Rectal smooth muscle tissue (tissue), 1 donor: ENCODE results near the gene GALNT7.
"Not testable (repeated sequence)": the region's sequence is repeated elsewhere in the genome, so short reads cannot be mapped to it uniquely, and the experiment has no call there.

Experiments used
- H3K27ac ChIP-seq: one replicate; pipeline ENCODE4 v1.7.0; 2013; ENCODE audit warnings: low read depth, low read length, inconsistent platforms
- H3K27me3 ChIP-seq: one replicate; pipeline ENCODE4 v1.7.0; 2013; ENCODE audit warnings: low read length; ENCODE audit not compliant: control insufficient read depth, insufficient read depth
- H3K36me3 ChIP-seq: one replicate; pipeline ENCODE4 v1.7.0; 2013; ENCODE audit warnings: low read length; ENCODE audit not compliant: control insufficient read depth, insufficient read depth
- H3K4me1 ChIP-seq: one replicate; pipeline ENCODE4 v1.7.0; 2013; ENCODE audit warnings: low read length; ENCODE audit not compliant: control insufficient read depth, insufficient read depth
- H3K4me3 ChIP-seq: one replicate; pipeline ENCODE4 v1.7.0; 2013; ENCODE audit warnings: low read length
- H3K9ac ChIP-seq: one replicate; pipeline ENCODE4 v1.7.0; 2013; ENCODE audit warnings: low read length

GALNT7 gene

DNA sequence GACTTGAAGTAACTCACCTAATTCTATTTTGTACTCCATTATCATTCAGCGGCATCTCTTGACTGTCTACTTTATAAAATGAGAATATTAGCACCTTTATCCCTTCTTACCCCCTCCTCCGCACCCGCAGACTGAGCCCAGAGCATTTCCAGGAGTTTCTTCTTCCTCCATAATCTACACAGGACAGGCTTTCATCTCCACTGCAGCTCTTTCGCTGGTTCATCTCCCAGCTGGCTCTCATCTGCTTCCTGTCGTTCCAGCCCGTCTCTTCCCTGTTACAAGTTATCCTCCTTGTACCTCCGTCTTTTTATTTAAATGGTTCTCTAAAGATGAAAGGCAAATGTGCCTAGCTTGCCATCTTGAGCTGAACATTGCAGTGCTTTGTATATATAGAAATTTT is 39.8 kb downstream of the GALNT7 start:
- no peak overlapping the region for H3K27ac ChIP-seq
- H3K9ac ChIP-seq, result no peak overlapping the region
- no peaks in the 10 kb centered on the region for H3K36me3 ChIP-seq
- H3K4me1 ChIP-seq, result no peaks in the 10 kb centered on the region
- no peaks in the 10 kb centered on the region for H3K27me3 ChIP-seq
- no peak overlapping the region for H3K4me3 ChIP-seq

DNA sequence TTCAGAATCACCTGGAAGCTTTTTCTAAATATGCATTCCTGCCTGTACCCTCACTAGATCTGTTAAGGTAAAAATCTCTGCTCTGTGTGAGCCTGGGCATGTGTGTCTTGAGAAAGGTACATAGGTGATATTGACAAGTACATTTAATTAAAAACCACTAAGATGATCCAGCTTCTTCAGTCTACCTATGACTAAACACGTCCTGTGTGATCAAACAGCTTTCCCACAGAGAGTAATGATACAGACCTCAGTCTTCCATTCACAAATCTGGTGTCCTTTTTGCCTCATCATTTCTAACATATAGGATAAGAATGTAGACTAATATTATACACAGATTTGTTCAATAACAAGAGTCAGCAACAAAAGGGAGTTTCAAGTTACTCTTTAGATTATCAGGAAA is 42.6 kb downstream of the GALNT7 start:
- no peak overlapping the region for H3K9ac ChIP-seq

DNA sequence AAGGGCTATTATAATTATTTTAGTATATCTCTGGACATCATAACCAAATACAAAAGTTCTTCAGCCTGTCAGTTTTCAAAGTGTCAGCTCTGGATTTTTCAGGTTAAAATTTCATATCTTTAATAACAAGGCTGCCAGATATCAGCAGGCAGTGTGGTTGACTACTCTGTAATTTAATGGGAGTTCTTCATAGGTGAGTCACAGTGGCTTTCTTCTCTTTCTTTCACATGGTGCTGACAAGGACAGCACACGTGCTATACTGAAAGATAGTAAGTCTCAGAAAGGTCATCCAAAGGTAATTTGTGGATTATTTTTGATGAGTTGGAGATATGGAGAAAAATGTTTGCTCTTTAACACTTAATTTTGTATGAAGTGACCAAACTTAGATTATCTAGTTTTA is 43.2 kb downstream of the GALNT7 start:
- Histone ChIP-seq H3K9ac (no peak overlapping the region), H3K4me1 (no peaks in the 10 kb centered on the region), H3K27ac (no peak overlapping the region), H3K36me3 (no peaks in the 10 kb centered on the region), H3K27me3 (no peaks in the 10 kb centered on the region), H3K4me3 (no peak overlapping the region)

More for the DNA sequence above, 42.6 kb downstream of the GALNT7 start:
- Histone ChIP-seq H3K4me3 (no peak overlapping the region), H3K36me3 (no peaks in the 10 kb centered on the region), H3K27ac (no peak overlapping the region), H3K27me3 (no peaks in the 10 kb centered on the region), H3K4me1 (no peaks in the 10 kb centered on the region)

DNA sequence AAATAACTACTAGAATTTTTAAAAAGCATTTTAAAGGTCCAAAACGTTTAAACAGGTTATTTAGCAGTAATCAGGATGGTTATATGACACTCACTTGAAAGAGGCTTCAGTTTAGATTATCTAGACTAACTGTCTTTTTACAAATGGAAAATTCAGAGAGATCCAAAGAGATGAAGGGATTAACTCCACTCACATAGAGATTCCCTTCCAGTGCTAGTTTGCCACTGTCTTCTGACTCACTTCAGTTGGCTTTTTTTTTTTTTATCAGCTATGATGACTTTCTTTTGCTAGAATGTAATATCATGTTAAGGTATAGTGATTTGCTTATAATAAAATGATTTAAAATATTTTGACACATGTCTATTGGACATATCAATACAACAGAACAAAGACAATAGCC is 43.8 kb downstream of the GALNT7 start:
- H3K9ac ChIP-seq, result no peak overlapping the region
- no peaks in the 10 kb centered on the region for H3K4me1 ChIP-seq

DNA sequence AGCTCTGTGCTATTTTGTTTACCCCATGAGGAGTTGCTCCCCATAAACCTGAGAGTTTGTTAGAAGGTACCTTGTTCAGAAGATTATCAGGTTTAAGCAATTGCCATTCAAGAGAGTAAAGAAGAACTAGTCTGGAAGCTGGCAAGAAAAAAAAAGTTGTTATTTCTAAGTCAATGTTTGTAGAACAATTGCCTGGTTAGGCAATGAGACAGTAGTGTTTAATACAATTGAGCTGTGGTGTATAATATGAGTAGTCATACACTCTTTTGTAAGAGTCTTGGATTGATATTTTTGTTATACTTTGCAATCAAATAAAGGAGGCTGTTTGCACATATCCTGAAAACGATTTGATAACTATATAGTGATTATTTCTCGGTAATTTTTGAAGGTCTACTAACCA is 44.7 kb downstream of the GALNT7 start:
- Histone ChIP-seq H3K27me3 (no peaks in the 10 kb centered on the region), H3K27ac (no peak overlapping the region), H3K9ac (no peak overlapping the region), H3K4me1 (no peaks in the 10 kb centered on the region), H3K36me3 (no peaks in the 10 kb centered on the region), H3K4me3 (no peak overlapping the region)

More for the DNA sequence above, 43.8 kb downstream of the GALNT7 start:
- Histone ChIP-seq H3K4me3 (no peak overlapping the region), H3K27me3 (no peaks in the 10 kb centered on the region), H3K36me3 (no peaks in the 10 kb centered on the region), H3K27ac (no peak overlapping the region)

DNA sequence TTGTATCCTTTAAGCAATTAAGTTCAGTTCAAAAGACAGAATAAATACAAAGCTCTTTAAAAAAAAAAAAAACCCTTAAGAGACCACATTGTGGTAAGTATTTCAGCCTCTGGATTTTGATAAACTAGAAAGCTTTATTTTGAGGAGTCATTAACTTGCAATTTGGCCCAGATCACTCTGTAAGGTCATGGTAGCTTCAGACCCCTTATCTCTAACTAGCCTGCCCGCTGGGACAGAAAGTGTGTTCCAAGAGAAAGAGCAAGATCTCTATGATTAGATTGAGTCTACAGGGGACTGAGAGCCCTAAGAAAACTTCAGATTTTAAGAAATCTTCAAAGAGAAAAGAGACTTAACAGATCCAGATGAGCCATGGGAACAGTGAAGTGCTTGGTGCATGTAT is 45.6 kb downstream of the GALNT7 start:
- Histone ChIP-seq H3K4me1 (no peaks in the 10 kb centered on the region), H3K27me3 (no peaks in the 10 kb centered on the region), H3K27ac (no peak overlapping the region), H3K36me3 (no peaks in the 10 kb centered on the region), H3K9ac (no peak overlapping the region), H3K4me3 (no peak overlapping the region)

DNA sequence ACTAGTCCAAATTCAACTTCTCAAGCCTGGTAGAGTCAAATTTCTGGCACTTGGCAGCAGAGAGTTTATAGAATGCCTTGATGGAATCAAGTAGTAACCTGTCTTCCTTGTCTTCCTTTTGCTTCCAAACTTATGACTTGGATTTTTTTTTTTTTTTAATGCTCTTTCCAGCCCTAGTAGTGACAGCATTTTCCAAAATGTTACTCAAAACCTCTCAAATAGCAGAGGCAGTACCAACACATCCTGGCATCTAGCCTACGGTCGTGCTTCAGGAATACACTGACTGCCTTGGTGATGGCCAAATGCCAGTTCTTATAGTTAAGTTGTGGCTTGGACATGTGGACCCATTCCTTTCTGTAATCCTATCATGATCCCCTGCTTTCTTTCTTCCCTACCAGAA is 46.0 kb downstream of the GALNT7 start:
- no peak overlapping the region for H3K9ac ChIP-seq
- H3K27ac ChIP-seq, result no peak overlapping the region

DNA sequence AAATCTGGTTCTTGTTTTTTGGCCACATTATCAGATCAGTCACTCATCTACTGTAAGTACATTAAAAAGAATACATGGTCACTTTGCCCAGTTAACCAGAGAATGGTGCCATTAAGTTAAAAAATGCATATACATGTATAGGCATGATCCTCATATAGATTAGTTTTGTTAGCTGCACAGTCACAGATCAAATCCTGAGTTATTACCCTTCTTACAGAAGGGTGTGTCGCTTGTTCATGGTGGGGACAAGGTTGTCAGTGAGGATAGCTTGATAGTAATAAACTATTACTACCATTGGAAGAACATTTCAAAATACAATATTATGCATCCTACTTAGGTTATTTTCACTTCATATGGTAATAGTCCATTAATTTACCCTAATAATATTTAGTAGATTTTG is 48.5 kb downstream of the GALNT7 start:
- H3K36me3 ChIP-seq, result no peaks in the 10 kb centered on the region
- no peak overlapping the region for H3K4me3 ChIP-seq
- H3K27me3 ChIP-seq, result no peaks in the 10 kb centered on the region
- no peak overlapping the region for H3K27ac ChIP-seq
- H3K9ac ChIP-seq, result no peak overlapping the region
- no peaks in the 10 kb centered on the region for H3K4me1 ChIP-seq

More for the DNA sequence above, 46.0 kb downstream of the GALNT7 start:
- Histone ChIP-seq H3K4me1 (no peaks in the 10 kb centered on the region), H3K36me3 (no peaks in the 10 kb centered on the region), H3K27me3 (no peaks in the 10 kb centered on the region), H3K4me3 (no peak overlapping the region)

DNA sequence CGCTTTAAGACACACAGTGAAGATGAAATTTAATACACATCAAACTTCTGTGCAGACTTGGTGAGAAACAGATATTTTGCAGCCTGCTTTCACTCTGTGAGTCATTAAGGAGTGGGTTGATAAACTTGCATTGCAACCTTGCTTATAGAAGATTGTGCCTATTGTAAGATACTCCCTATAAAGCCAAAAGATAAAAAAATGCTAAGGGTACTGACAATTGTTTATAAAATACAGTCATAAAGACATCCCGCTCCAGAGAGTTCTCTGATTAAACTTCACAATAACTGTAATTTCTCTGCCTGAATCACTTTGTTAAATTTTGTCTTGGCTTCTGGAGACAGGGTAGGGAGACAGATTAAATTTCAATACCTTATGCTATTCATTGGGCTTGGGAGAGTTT is 49.1 kb downstream of the GALNT7 start:
- Histone ChIP-seq H3K4me1 (no peaks in the 10 kb centered on the region), H3K36me3 (no peaks in the 10 kb centered on the region), H3K27ac (no peak overlapping the region), H3K27me3 (no peaks in the 10 kb centered on the region), H3K9ac (no peak overlapping the region), H3K4me3 (no peak overlapping the region)

DNA sequence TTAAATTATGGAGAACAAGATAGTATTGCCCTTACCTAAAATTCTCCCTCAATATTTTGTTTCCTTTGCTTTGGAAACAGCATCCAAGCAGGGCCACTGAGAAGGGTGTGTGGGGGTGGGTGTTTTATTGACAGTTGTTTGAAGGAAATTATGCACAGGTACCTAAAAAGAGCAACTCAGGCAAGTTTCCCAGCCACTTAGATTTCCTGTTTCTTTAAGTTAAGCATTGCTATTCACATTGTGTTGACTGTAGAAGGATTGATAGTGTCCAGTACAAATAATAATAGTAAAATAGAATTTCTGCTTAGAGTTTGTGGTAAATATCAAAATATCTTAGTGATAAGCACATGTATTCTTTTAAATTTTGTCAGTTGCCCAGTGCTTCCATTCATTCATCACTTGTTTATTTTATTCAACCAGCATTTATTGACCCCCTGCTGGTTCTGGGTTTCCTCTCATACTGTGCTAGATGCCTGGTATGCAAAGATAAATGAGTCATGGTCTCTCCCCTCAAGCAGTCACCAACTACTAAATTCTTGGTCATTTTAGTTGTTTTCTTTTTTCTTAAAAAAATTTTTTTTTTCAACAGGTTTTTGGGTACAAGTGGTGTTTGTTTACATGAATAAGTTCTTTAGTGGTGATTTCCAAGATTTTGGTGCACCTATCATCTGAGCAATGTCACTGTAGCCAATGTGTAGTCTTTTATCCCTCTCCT is 50.0 kb downstream of the GALNT7 start:
- Histone ChIP-seq H3K27me3 (no peaks in the 10 kb centered on the region), H3K4me1 (no peaks in the 10 kb centered on the region), H3K4me3 (no peak overlapping the region), H3K9ac (no peak overlapping the region), H3K36me3 (no peaks in the 10 kb centered on the region), H3K27ac (no peak overlapping the region)

DNA sequence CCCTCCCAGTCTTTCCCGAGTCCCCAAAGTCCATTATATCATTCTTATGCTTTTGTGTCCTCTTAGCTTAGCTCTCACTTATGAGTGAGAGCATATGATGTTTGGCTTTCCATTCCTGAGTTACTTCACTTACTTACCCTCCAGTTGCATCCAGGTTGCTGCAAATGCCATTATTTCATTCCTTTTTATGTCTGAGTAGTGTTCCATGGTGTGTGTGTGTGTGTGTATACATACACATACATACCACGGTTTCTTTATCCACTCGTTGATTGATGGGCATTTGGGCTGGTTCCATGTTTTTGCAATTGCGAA is 50.5 kb downstream of the GALNT7 start:
- H3K27me3 ChIP-seq, H3K9ac ChIP-seq, H3K36me3 ChIP-seq, H3K4me1 ChIP-seq, H3K27ac ChIP-seq, H3K4me3 ChIP-seq: not testable (repeated sequence)

DNA sequence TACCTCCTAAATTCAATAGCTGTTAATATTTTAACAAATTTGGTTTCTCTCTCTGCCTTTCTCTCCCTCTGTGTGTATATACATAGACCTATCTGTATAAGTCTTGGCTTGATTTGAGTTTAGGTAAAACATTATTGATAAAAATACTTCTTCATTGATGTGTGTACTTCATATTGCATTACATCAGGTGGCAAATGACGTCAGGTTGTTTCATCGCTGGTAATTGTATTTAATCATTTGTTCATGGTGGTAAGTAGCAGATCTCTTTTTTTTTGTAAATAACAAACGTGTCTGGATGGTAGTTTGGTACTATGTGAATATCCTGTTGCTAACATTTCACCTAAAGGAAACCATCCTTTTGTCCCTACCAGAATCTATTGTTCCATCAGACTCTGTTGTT is 55.1 kb downstream of the GALNT7 start:
- no peaks in the 10 kb centered on the region for H3K4me1 ChIP-seq
- H3K9ac ChIP-seq, result no peak overlapping the region
- H3K36me3 ChIP-seq, result peaks cover 3% of the 10 kb centered on the region
- H3K27ac ChIP-seq, result no peak overlapping the region
- no peak overlapping the region for H3K4me3 ChIP-seq
- no peaks in the 10 kb centered on the region for H3K27me3 ChIP-seq

DNA sequence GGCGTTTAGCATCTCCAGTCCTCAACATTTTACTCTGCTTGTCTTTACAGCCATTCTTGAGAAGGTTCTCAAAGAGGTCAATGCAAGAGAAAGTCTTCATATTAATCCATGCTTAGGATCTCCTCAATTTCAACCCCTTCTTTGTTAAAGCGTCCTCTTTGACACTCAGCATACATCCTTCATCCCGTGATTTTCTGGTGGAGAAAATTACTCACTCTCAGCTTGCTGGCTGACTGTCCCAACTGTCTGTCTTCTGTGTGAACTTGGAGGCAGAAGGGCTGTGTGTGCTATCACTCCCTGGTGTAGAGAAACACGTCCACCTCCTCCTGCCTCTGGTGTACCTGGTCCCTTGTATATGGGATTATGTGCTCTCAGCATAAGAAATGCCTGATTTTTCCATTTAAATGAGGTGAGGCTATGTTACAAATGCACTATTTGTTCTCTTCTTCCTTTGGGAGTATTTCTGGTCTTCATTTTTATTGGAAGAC is 57.8 kb downstream of the GALNT7 start:
- H3K27ac ChIP-seq, result no peak overlapping the region

More for the DNA sequence above, 57.8 kb downstream of the GALNT7 start:
- H3K9ac ChIP-seq, result no peak overlapping the region
- peaks cover 3% of the 10 kb centered on the region for H3K36me3 ChIP-seq
- no peaks in the 10 kb centered on the region for H3K4me1 ChIP-seq
- H3K27me3 ChIP-seq, result no peaks in the 10 kb centered on the region
- no peak overlapping the region for H3K4me3 ChIP-seq
